GM21360 (cell line): ENCODE measurements around the gene TRIOBP.
"Not testable (repeated sequence)": the region's sequence is repeated elsewhere in the genome, so short reads cannot be mapped to it uniquely, and the experiment has no call there.

Source experiments
- ATAC-seq: cut with Tn5 transposase; IDR thresholded peaks from one replicate; pipeline ENCODE4 v1.9.1; 2021; ENCODE audit warnings: mild to moderate bottlenecking, moderate library complexity; ENCODE audit not compliant: unreplicated experiment

TRIOBP gene

DNA sequence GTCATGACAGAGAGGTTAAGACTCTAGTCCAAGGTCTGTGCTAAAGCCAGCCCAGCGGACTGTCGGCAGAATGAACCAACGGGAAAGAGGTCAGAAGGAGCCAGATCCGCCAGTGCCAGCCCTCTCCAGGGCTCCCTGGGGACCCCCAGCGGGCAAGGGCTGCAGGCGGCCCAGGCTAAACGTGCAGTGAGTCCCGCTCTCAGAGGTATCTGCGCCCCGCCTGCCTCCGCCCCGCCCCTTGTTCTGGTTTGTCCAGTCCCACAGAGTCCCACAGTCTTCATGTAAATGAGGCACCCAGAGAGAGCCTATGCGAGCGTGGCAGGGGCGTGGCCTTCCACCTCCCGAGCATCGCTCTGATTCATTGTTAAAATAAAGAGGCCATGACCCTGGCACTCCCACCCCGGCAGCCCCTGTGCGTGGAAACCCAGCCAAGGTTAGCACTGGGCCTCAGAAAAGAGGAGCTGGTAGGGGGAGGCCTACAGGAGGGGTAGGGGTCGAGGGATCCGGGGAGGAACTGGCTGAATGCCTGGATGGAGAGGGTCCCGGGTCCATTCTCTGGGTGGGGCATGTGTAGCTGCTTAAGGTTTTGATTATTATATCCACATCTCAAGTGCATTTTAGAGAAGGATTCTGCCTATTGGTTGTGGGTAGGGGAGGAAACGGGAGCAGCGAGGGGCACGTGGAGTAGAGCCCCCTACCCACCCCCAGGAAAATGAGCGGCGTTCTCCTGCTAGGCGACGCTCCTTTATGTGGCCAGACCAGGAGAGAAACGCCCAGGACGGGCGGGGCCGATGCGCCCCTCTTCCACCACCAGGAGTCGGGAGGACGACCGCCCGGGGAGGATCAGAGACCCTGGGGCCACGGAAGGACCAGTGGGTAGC lies at the start of gene TRIOBP:
Gene TRIOBP, plus strand, starts transcription at position 392 of the 881 bp plus-strand sequence. CDS start 4,318 bp downstream, outside the sequence.
- ATAC-seq, result peak; percentile 81

DNA sequence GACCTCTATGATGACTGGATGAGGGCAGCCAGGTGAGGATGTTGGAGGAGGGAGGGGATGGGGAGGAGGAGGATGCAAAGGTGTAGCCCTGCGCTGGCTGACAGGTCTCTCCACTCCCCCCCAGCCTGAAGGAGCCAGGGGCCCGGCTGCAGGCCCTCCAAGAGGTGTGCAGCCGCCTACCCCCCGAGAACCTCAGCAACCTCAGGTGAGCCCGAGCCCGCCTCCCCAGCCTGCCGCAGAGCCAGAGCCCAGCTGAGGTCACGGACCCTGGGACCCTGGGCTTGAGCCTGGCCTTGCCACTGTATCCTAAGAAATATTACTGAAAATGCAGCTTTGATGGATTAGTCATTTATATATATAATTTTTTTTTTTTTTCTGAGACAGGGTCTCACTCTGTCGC lies 49.5 kb upstream of the TRIOBP start:
- no peak for ATAC-seq

GRCh38 chr22:37647928-37648327 lies 48.9 kb upstream of the TRIOBP start:
- no peak for ATAC-seq

DNA sequence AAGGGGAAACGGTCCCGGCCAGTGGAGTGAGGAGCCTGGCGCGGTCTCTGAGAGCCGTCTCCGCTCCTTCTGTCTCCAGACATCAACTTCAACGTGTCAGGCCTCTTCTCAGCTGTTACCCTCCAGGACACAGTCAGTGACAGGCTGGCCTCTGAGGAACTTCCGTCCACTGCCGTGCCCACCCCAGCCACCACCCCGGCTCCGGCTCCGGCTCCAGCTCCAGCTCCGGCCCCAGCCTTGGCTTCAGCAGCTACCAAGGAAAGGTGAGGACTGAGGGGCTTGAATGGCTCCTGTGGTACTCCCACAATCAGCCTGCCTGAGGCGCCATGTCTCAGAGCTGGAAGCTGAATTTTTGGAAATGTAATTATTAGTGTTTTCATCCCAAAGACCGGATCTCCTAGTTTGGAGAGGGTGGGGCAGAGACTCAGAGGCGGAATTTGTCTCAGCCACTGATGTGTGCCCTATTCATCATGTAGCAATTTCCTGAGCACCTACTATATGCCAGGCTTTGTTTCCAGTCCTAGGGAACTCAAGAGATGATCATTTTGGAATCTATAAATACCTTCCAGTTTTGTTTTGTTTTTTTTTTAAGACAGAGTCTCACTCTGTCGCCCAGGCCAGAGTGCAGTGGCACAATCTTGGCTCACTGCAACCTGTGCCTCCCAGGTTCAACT lies 46.2 kb upstream of the TRIOBP start:
- no peak for ATAC-seq

DNA sequence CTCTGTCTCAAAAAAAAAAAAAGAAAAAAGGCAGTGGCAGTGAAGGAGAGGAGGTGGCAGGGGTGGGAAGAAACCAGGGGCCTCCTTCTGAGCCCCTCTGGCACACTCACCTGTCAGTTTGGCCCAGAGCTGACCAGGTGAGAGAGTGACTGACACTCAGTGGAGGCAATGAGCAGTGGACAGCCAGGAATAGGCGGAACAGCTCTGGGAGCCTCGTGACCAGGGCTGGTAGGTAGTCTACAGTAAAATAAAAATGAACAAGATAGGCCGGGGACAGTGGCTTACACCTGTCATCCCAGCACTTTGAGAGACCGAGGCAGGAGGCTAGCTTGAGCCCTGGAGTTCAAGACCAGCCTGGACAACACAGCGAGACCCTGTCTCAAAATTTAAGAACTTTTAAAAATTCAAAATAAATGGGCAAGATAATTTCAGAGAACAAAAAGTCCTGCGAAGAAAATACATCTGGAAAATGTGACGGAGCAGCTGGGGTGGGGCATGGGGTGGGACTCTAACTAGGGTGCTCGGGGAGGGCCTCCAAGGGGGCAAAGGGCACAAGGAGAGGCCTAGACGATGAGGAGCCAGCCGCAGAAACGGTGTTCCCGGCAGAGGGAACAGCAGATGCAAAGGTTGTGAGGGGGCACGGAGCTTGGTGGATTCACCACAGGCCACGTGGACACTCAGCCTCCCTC lies 42.1 kb upstream of the TRIOBP start:
- no peak for ATAC-seq

GRCh38 chr22:37655252-37655563 lies 41.6 kb upstream of the TRIOBP start:
- no peak for ATAC-seq

DNA sequence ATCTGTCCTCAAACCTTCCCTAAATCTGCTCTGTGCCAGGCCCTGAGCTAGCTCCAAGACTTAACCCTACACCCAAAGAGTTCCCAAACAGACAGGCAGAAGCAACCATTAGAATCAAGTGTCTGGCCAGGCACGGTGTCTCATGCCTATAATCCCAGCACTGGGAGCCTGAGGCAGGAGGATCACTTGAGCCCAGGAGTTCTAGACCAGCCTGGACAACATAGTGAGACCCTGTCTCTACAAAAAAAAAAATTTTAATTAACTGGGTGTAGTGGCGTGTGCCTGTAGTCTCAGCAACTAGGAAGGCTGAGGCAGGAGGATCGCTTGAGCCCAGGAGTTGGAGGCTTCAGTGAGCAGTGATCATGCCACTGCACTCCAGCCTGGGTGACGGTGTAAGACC lies 40.3 kb upstream of the TRIOBP start:
- not testable (repeated sequence) for ATAC-seq

DNA sequence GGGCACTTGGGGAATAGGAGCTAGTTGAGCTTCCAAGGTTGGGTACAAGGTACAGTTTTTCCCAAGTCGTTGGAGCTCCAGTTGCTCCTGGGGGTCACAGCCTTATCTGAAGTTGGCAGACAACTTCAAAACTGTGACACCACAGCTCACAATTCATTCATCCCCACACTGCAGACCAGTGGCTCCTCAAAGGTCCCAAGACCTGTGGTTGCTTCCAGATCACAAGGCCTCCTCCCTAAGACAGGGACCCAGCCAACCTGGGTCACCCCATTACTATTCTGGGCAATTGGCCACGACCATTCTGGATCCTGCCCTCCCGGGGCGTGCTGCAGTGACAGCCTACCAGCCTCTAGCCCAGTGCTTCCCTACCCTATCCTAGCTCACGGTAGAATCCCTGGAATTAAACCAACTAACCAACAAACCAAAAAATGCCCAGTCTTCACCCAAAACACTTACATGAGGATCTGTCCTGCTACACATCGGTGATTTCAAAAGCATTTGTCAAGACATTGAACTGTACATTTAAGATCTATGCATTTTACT lies 39.2 kb upstream of the TRIOBP start:
- ATAC-seq, result no peak

DNA sequence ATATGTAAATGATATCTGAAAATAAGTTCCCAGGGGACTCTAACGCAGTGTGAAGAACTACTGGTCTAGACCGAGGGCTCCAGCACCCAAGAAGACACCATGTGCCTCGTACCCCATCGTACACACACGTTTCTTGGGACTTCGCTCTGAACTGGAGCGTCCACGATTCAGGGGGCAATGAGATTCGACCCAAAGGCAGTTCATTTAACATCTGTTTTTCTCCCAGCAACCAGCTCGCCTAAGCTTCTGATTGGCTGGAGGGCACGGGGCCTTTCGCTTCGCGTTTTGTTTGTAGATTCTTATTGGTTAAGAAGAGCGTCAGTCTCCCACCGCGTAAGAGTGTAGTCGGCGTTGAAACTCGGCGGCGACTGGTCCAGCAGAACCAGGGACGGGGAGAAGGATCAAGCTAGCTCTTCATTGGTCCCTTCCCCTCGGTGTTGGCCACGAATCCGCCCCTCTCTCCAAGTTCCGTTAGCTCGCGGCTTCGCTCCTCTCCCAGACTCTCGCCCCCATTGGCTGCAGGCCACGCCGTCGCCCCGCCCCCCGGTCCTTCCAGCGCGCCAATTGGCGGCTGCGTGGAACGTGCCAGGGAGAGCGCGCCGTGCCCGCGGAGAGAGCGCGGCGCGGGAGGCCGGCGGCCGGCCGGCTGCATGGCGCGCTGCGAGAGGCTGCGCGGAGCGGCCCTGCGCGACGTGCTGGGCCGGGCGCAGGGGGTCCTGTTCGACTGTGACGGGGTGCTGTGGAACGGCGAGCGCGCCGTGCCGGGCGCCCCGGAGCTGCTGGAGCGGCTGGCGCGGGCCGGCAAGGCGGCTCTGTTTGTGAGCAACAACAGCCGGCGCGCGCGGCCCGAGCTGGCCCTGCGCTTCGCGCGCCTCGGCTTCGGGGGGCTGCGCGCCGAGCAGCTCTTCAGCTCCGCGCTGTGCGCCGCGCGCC lies 38.4 kb upstream of the TRIOBP start, which contains the start of gene PDXP:
Gene PDXP, plus strand, starts transcription at position 591 of the 933 bp plus-strand sequence. Its CDS starts 60 bp downstream, at position 651.
- ATAC-seq, result peak; percentile 67

GRCh38 chr22:37659066-37659896 lies 37.6 kb upstream of the TRIOBP start:
- ATAC-seq, result peak; percentile 6

- ATAC-seq, result no peak
These were observed 36.7 kb upstream of the TRIOBP start for GRCh38 chr22:37659897-37660708.

- ATAC-seq, result no peak
These were observed 36.2 kb upstream of the TRIOBP start for GRCh38 chr22:37660709-37661045.

DNA sequence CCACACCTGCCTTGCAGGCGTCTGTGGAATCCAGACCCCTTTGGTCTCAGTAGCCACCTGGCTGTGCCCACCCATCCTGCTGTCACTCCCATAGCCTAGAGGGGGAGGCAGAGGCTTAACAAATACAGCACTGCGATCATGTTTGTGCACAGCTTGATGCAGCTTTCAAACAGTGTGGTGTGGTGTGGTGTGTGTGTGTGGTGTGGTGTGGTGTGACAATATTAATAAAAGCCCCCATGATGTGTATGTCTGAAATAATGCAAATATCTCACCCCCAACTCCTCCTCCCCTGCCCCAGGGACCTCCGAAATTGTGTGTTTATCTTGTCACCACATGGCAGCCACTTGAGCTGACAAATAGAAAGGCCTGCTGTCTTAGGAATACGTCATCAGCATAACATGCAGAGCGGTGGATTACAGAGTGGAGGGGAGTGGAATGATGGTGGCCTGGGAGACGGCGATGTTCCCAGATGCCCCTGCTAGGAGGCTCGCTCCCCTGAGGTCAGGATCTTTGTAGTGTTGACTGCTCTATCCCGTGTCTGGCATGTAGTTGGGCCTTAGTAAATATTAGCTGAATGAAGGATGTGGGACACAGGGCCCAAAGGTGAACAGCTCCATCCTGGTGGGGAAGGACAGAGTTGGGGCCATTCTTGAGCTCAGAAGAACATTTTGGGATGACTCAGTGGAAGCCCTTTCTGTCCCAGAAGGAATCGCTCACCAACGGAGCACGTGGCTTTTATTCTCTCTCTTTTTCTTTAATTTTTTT lies 35.5 kb upstream of the TRIOBP start:
- ATAC-seq, result no peak

- no peak for ATAC-seq
These were observed 34.8 kb upstream of the TRIOBP start for GRCh38 chr22:37662039-37662438.

DNA sequence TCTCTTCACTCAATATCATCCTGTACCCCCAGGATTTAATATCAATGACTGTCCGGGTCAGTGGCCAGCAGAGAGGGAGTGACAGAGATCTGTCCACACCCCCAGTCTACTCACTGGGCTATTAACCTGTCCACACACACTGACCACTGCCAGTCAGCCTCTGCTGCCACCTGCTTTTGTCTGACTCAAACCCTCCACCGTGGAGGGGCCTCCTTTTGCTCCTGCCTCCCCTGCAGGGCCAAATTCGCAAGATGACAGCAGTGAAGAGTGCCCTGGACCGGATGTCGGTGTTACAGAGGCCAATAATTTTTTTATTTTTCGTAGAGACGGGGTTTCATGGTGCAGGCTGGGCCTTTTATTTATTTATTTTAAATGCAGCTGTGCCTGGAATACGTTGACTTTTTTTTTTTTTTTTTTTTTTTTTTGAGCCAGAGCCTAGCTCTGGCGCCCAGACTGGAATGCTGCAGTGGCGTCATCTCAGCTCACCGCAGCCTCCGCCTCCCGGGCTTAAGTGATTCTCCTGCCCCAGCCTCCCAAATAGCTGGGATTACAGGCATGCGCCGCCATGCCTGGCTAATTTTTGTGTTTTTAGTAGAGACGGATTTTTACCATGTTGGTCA lies 33.2 kb upstream of the TRIOBP start:
- ATAC-seq, result no peak

- no peak for ATAC-seq
These were observed 32.4 kb upstream of the TRIOBP start for GRCh38 chr22:37664249-37665101.

DNA sequence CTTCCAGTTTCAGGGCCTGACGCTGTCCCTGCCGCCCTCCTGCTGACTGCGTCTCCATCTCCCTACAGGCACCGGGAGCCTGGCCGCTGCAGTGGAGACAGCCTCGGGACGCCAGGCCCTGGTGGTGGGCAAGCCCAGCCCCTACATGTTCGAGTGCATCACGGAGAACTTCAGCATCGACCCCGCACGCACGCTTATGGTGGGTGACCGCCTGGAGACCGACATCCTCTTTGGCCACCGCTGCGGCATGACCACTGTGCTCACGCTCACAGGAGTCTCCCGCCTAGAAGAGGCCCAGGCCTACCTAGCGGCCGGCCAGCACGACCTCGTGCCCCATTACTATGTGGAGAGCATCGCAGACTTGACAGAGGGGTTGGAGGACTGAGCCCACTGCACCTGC lies 31.4 kb upstream of the TRIOBP start:
- no peak for ATAC-seq
